ENCODE data around the gene TRIM66.
A peak's percentile ranks its signal among the peaks of the same experiment; 100 is the strongest.

Gene TRIM66

GRCh38 chr11:8598506-8598905 lies 84.0 kb downstream of the TRIM66 start:
- peaks cover 20% of the 10 kb centered on the region for H3K4me1 ChIP-seq (ENCODE audit: control insufficient read depth, insufficient read depth, low read length)
- H3K9ac ChIP-seq (ENCODE audit: low read length) = no peak overlapping the region
- no peak for DNase-seq (ENCODE audit: low read depth)
- no peaks in the 10 kb centered on the region for H3K9me3 ChIP-seq (ENCODE audit: control insufficient read depth, low read length)
- H3K4me3 ChIP-seq (ENCODE audit: low read length) = no peak overlapping the region
- no peaks in the 10 kb centered on the region for H3K36me3 ChIP-seq (ENCODE audit: control insufficient read depth, insufficient read depth, low read length, severe bottlenecking)
- H3K27me3 ChIP-seq (replicated peaks; ENCODE audit: control insufficient read depth, insufficient read depth, low read length) = no peaks in the 10 kb centered on the region

- Histone ChIP-seq H3K4me1 (ENCODE audit: control insufficient read depth, insufficient read depth, low read length) (peaks cover 20% of the 10 kb centered on the region), H3K36me3 (ENCODE audit: control insufficient read depth, insufficient read depth, low read length, severe bottlenecking) (no peaks in the 10 kb centered on the region), H3K9me3 (ENCODE audit: control insufficient read depth, low read length) (no peaks in the 10 kb centered on the region), H3K9ac (ENCODE audit: low read length) (no peak overlapping the region), H3K4me3 (ENCODE audit: low read length) (no peak overlapping the region), H3K27me3 (replicated peaks; ENCODE audit: control insufficient read depth, insufficient read depth, low read length) (no peaks in the 10 kb centered on the region)
- peak; percentile 39 for DNase-seq (ENCODE audit: low read depth)
Measured at GRCh38 chr11:8597182-8597581, 85.3 kb downstream of the TRIM66 start.

GRCh38 chr11:8596504-8597046 lies 85.9 kb downstream of the TRIM66 start:
- Histone ChIP-seq H3K36me3 (ENCODE audit: control insufficient read depth, insufficient read depth, low read length, severe bottlenecking) (no peaks in the 10 kb centered on the region), H3K27me3 (replicated peaks; ENCODE audit: control insufficient read depth, insufficient read depth, low read length) (no peaks in the 10 kb centered on the region), H3K9me3 (ENCODE audit: control insufficient read depth, low read length) (no peaks in the 10 kb centered on the region), H3K4me1 (ENCODE audit: control insufficient read depth, insufficient read depth, low read length) (peaks cover 19% of the 10 kb centered on the region), H3K9ac (ENCODE audit: low read length) (no peak overlapping the region), H3K4me3 (ENCODE audit: low read length) (no peak overlapping the region)
- DNase-seq (ENCODE audit: low read depth) = no peak

GRCh38 chr11:8593935-8594909 lies 88.2 kb downstream of the TRIM66 start, which contains the start of gene STK33:
STK33 (minus strand) TSS chr11:8594228; CDS start chr11:8474905, 119,323 bp downstream.
- no peaks in the 10 kb centered on the region for H3K9me3 ChIP-seq (ENCODE audit: control insufficient read depth, low read length)
- H3K27me3 ChIP-seq (replicated peaks; ENCODE audit: control insufficient read depth, insufficient read depth, low read length) = no peaks in the 10 kb centered on the region
- H3K36me3 ChIP-seq (ENCODE audit: control insufficient read depth, insufficient read depth, low read length, severe bottlenecking) = no peaks in the 10 kb centered on the region
- peaks cover 13% of the 10 kb centered on the region for H3K4me1 ChIP-seq (ENCODE audit: control insufficient read depth, insufficient read depth, low read length)
- peak within 1 kb of the TSS; percentile 76 for H3K4me3 ChIP-seq (ENCODE audit: low read length)
- DNase-seq (ENCODE audit: low read depth) = peak; percentile 63
- H3K9ac ChIP-seq (ENCODE audit: low read length) = peak within 1 kb of the TSS; percentile 44

GRCh38 chr11:8593455-8593854 lies 89.0 kb downstream of the TRIM66 start:
- no peak for DNase-seq (ENCODE audit: low read depth)
- peak overlapping the region; percentile 76 for H3K4me3 ChIP-seq (ENCODE audit: low read length)
- H3K9ac ChIP-seq (ENCODE audit: low read length) = peak overlapping the region; percentile 44
- no peaks in the 10 kb centered on the region for H3K9me3 ChIP-seq (ENCODE audit: control insufficient read depth, low read length)
- peaks cover 13% of the 10 kb centered on the region for H3K4me1 ChIP-seq (ENCODE audit: control insufficient read depth, insufficient read depth, low read length)
- H3K27me3 ChIP-seq (replicated peaks; ENCODE audit: control insufficient read depth, insufficient read depth, low read length) = no peaks in the 10 kb centered on the region
- H3K36me3 ChIP-seq (ENCODE audit: control insufficient read depth, insufficient read depth, low read length, severe bottlenecking) = no peaks in the 10 kb centered on the region

GRCh38 chr11:8587915-8588314 lies 94.5 kb downstream of the TRIM66 start:
- DNase-seq (ENCODE audit: low read depth) = no peak
- Histone ChIP-seq H3K36me3 (ENCODE audit: control insufficient read depth, insufficient read depth, low read length, severe bottlenecking) (no peaks in the 10 kb centered on the region), H3K4me1 (ENCODE audit: control insufficient read depth, insufficient read depth, low read length) (peaks cover 13% of the 10 kb centered on the region), H3K4me3 (ENCODE audit: low read length) (no peak overlapping the region), H3K27me3 (replicated peaks; ENCODE audit: control insufficient read depth, insufficient read depth, low read length) (no peaks in the 10 kb centered on the region), H3K9ac (ENCODE audit: low read length) (no peak overlapping the region), H3K9me3 (ENCODE audit: control insufficient read depth, low read length) (no peaks in the 10 kb centered on the region)

GRCh38 chr11:8586805-8587204 lies 95.7 kb downstream of the TRIM66 start:
- Histone ChIP-seq H3K4me3 (ENCODE audit: low read length) (no peak overlapping the region), H3K36me3 (ENCODE audit: control insufficient read depth, insufficient read depth, low read length, severe bottlenecking) (no peaks in the 10 kb centered on the region), H3K27me3 (replicated peaks; ENCODE audit: control insufficient read depth, insufficient read depth, low read length) (no peaks in the 10 kb centered on the region), H3K4me1 (ENCODE audit: control insufficient read depth, insufficient read depth, low read length) (peaks cover 13% of the 10 kb centered on the region), H3K9me3 (ENCODE audit: control insufficient read depth, low read length) (no peaks in the 10 kb centered on the region), H3K9ac (ENCODE audit: low read length) (no peak overlapping the region)
- DNase-seq (ENCODE audit: low read depth) = no peak

GRCh38 chr11:8586184-8586583 lies 96.3 kb downstream of the TRIM66 start:
- Histone ChIP-seq H3K4me3 (ENCODE audit: low read length) (no peak overlapping the region), H3K27me3 (replicated peaks; ENCODE audit: control insufficient read depth, insufficient read depth, low read length) (no peaks in the 10 kb centered on the region), H3K36me3 (ENCODE audit: control insufficient read depth, insufficient read depth, low read length, severe bottlenecking) (no peaks in the 10 kb centered on the region), H3K9ac (ENCODE audit: low read length) (no peak overlapping the region), H3K4me1 (ENCODE audit: control insufficient read depth, insufficient read depth, low read length) (peaks cover 15% of the 10 kb centered on the region), H3K9me3 (ENCODE audit: control insufficient read depth, low read length) (no peaks in the 10 kb centered on the region)
- no peak for DNase-seq (ENCODE audit: low read depth)

- DNase-seq (ENCODE audit: low read depth) = no peak
- Histone ChIP-seq H3K27me3 (replicated peaks; ENCODE audit: control insufficient read depth, insufficient read depth, low read length) (no peaks in the 10 kb centered on the region), H3K4me3 (ENCODE audit: low read length) (no peak overlapping the region)
Measured at GRCh38 chr11:8584511-8584910, 98.0 kb downstream of the TRIM66 start.

GRCh38 chr11:8584082-8584481 lies 98.4 kb downstream of the TRIM66 start:
- no peak overlapping the region for H3K4me3 ChIP-seq (ENCODE audit: low read length)
- no peak overlapping the region for H3K9ac ChIP-seq (ENCODE audit: low read length)
- no peaks in the 10 kb centered on the region for H3K9me3 ChIP-seq (ENCODE audit: control insufficient read depth, low read length)
- peak; percentile 23 for DNase-seq (ENCODE audit: low read depth)
- H3K27me3 ChIP-seq (replicated peaks; ENCODE audit: control insufficient read depth, insufficient read depth, low read length) = no peaks in the 10 kb centered on the region
- H3K36me3 ChIP-seq (ENCODE audit: control insufficient read depth, insufficient read depth, low read length, severe bottlenecking) = no peaks in the 10 kb centered on the region
- peaks cover 15% of the 10 kb centered on the region for H3K4me1 ChIP-seq (ENCODE audit: control insufficient read depth, insufficient read depth, low read length)

More at GRCh38 chr11:8584511-8584910, 98.0 kb downstream of the TRIM66 start:
- H3K9ac ChIP-seq (ENCODE audit: low read length) = no peak overlapping the region
- no peaks in the 10 kb centered on the region for H3K36me3 ChIP-seq (ENCODE audit: control insufficient read depth, insufficient read depth, low read length, severe bottlenecking)
- H3K4me1 ChIP-seq (ENCODE audit: control insufficient read depth, insufficient read depth, low read length) = peaks cover 15% of the 10 kb centered on the region
- no peaks in the 10 kb centered on the region for H3K9me3 ChIP-seq (ENCODE audit: control insufficient read depth, low read length)

- Histone ChIP-seq H3K36me3 (ENCODE audit: control insufficient read depth, insufficient read depth, low read length, severe bottlenecking) (no peaks in the 10 kb centered on the region), H3K4me1 (ENCODE audit: control insufficient read depth, insufficient read depth, low read length) (peaks cover 18% of the 10 kb centered on the region), H3K9me3 (ENCODE audit: control insufficient read depth, low read length) (no peaks in the 10 kb centered on the region), H3K27me3 (replicated peaks; ENCODE audit: control insufficient read depth, insufficient read depth, low read length) (no peaks in the 10 kb centered on the region), H3K9ac (ENCODE audit: low read length) (no peak overlapping the region), H3K4me3 (ENCODE audit: low read length) (no peak overlapping the region)
- DNase-seq (ENCODE audit: low read depth) = no peak
Measured at GRCh38 chr11:8581300-8581699, 101.2 kb downstream of the TRIM66 start.
